GM12892 (cell line): ENCODE results near the gene UBE4B.

ENCODE experiments used
- DNase-seq: peaks from one replicate; pipeline ENCODE4 v3.0.0; 2011; ENCODE audit not compliant: insufficient read length
- FAIRE-seq: peaks from 2 replicates; lab custom pipeline; 2011; peaks lifted over from hg19 to GRCh38; lab: Jason Lieb, UNC
- POLR2A ChIP-seq: IDR thresholded peaks from 2 replicates; pipeline ENCODE4 v1.6.1; 2011; ENCODE audit warnings: low read depth, low read length, control low read depth
- POLR2AphosphoS5 ChIP-seq: IDR thresholded peaks from 2 replicates; pipeline ENCODE4 v1.6.1; 2011; ENCODE audit warnings: low read depth, low read length, control low read depth
- TAF1 ChIP-seq: IDR thresholded peaks from 2 replicates; pipeline ENCODE4 v1.6.1; 2011; ENCODE audit warnings: low read depth, mild to moderate bottlenecking, control low read depth, low read length, borderline replicate concordance

Gene UBE4B

GRCh38 chr1:10048601-10049000 is 15.8 kb downstream of the UBE4B start:
- DNase-seq (no peak), FAIRE-seq (no peak)
- TF ChIP-seq TAF1 (no peak), POLR2A (no peak), POLR2AphosphoS5 (no peak)

GRCh38 chr1:10050611-10051010 is 17.9 kb downstream of the UBE4B start:
- DNase-seq (no peak), FAIRE-seq (no peak)
- TF ChIP-seq TAF1 = no peak
- TF ChIP-seq POLR2A = no peak
- TF ChIP-seq POLR2AphosphoS5 = no peak

- TF ChIP-seq POLR2AphosphoS5 (no peak), POLR2A (no peak), TAF1 (no peak)
- FAIRE-seq (no peak), DNase-seq (no peak)
Observed at GRCh38 chr1:10051656-10052055, 18.9 kb downstream of the UBE4B start.

GRCh38 chr1:10052347-10052746 is 19.6 kb downstream of the UBE4B start:
- DNase-seq (no peak), FAIRE-seq (no peak)
- no peak for TF ChIP-seq POLR2A

- no peak for DNase-seq
- no peak for TF ChIP-seq POLR2AphosphoS5
- TF ChIP-seq POLR2A = no peak
- TF ChIP-seq TAF1 = no peak
- no peak for FAIRE-seq
Observed at GRCh38 chr1:10054465-10054864, 21.7 kb downstream of the UBE4B start.

GRCh38 chr1:10056599-10056987 is 23.8 kb downstream of the UBE4B start:
- no peak for FAIRE-seq
- DNase-seq = no peak
- TF ChIP-seq POLR2AphosphoS5 (no peak), POLR2A (no peak), TAF1 (no peak)

GRCh38 chr1:10057343-10057742 is 24.6 kb downstream of the UBE4B start:
- no peak for TF ChIP-seq POLR2A
- no peak for TF ChIP-seq POLR2AphosphoS5
- no peak for TF ChIP-seq TAF1
- DNase-seq (no peak), FAIRE-seq (no peak)

- TF ChIP-seq TAF1 = no peak
- TF ChIP-seq POLR2AphosphoS5 = no peak
- no peak for TF ChIP-seq POLR2A
- FAIRE-seq (no peak), DNase-seq (no peak)
Observed at GRCh38 chr1:10057796-10058195, 25.0 kb downstream of the UBE4B start.

- TF ChIP-seq POLR2A (no peak), TAF1 (no peak), POLR2AphosphoS5 (no peak)
- DNase-seq = no peak
- FAIRE-seq = no peak
Observed at GRCh38 chr1:10059342-10059718, 26.6 kb downstream of the UBE4B start.

- TF ChIP-seq POLR2AphosphoS5 (no peak), POLR2A (no peak), TAF1 (no peak)
- DNase-seq (no peak), FAIRE-seq (no peak)
Observed at GRCh38 chr1:10060311-10061100, 27.7 kb downstream of the UBE4B start.

- DNase-seq = no peak
- no peak for TF ChIP-seq POLR2A
- no peak for TF ChIP-seq TAF1
- TF ChIP-seq POLR2AphosphoS5 = no peak
- FAIRE-seq = no peak
Observed at GRCh38 chr1:10061276-10061675, 28.5 kb downstream of the UBE4B start.

GRCh38 chr1:10063878-10064277 is 31.1 kb downstream of the UBE4B start:
- DNase-seq (no peak), FAIRE-seq (no peak)
- TF ChIP-seq TAF1 (no peak), POLR2AphosphoS5 (no peak), POLR2A (no peak)
